DOHH2 (cell line): ENCODE measurements around the gene HKDC1.

ENCODE experiments used
- CTCF ChIP-seq: fragments of 200-600 bp; sonication (generic); IDR thresholded peaks from one replicate; pipeline ENCODE4 v1.5.1; 2014; ENCODE audit warnings: antibody characterized with exemption, mild to moderate bottlenecking, low read depth, low read length; ENCODE audit not compliant: poor library complexity, severe bottlenecking
- EZH2phosphoT487 ChIP-seq: fragments of 200-600 bp; sonication (generic); IDR thresholded peaks from 2 replicates; pipeline ENCODE4 v1.6.1; 2017; ENCODE audit warnings: borderline replicate concordance, mild to moderate bottlenecking, antibody characterized with exemption, low read length, moderate library complexity, mixed read lengths

- TF ChIP-seq CTCF (no peak), EZH2phosphoT487 (no peak)
Observed at GRCh38 chr10:69246036-69246435, 25.9 kb downstream of the HKDC1 start.
